Activated naive CD4-positive, alpha-beta T cell treated with anti-CD3 and anti-CD28 coated beads, Interleukin-2, amount 10 ng/mL, durations not matched to agents 5 hours and 36 hours (primary cell): ENCODE data around the gene TMEM131. TPM values are rescaled to one million over a fixed set of nuclear protein-coding genes. Genes with fewer than 3 reads are reported as not detected.

ENCODE experiments used
- total RNA-seq, 2 experiments: library from RNA; stranded (reverse); gene quantifications; one replicate each; pipeline ENCODE4 v1.2.3, GENCODE V29; 2021

TMEM131 gene
- total RNA-seq, result 10 to 100 TPM; 33.0 to 42.6 TPM

GRCh38 chr2:97995734-97996624, at the start of gene TMEM131:
TSS of gene TMEM131 (minus strand) at chr2:97995948. CDS start at chr2:97995662, 286 bp downstream.

GRCh38 chr2:97713296-97714083, 282.3 kb downstream of the TMEM131 start, which contains the start of gene ZAP70:
TSS of gene ZAP70 (plus strand) at chr2:97713576. CDS start at chr2:97724037, 10,461 bp downstream.

Other genes with a start within 250 kb of the TMEM131 start
- not detected for gene VWA3B, start 91.2 kb upstream of the TMEM131 start, total RNA-seq